Measurements from ENCODE around the gene TEX9.

- TF ChIP-seq YY1 (IDR thresholded peaks at IDR 0.05; ENCODE audit: insufficient read depth, insufficient read length) (no peak), ZNF274 (IDR thresholded peaks at IDR 0.05; ENCODE audit: low read depth, low read length) (no peak), SUZ12 (IDR thresholded peaks at IDR 0.05; ENCODE audit: extremely low read depth, insufficient read depth, insufficient read length) (no peak)
These were observed 110.1 kb downstream of the TEX9 start for GRCh38 chr15:56475351-56475750.

Measured in NT2/D1 (cell line).